Lower lobe of right lung (tissue), 2 donors: ENCODE data around the gene MAP10. TPM values are rescaled to one million over a fixed set of nuclear protein-coding genes. Genes with fewer than 3 reads are reported as not detected.
A peak's percentile ranks its signal among the peaks of the same experiment; 100 is the strongest.

Experiments
- ATAC-seq, 2 donors: fragments of 200-7000 bp; cut with Tn5 transposase; one replicate each; pipeline ENCODE4 v1.9.1; 2020 to 2022; ENCODE audit warnings: mild to moderate bottlenecking in 2 of 2, moderate library complexity in 2 of 2
- DNase-seq: peaks from one replicate; pipeline ENCODE4 v3.0.0-alpha.2; 2020
- H3K27ac ChIP-seq: fragments of 200-600 bp; one replicate; pipeline ENCODE4 v1.8.0; 2022
- H3K27me3 ChIP-seq: fragments of 200-600 bp; one replicate; pipeline ENCODE4 v1.8.0; 2022; ENCODE audit warnings: low read depth
- H3K36me3 ChIP-seq: fragments of 200-600 bp; one replicate; pipeline ENCODE4 v1.8.0; 2022; ENCODE audit warnings: mild to moderate bottlenecking
- H3K4me1 ChIP-seq: fragments of 200-600 bp; one replicate; pipeline ENCODE4 v1.8.0; 2022
- H3K4me3 ChIP-seq: fragments of 200-600 bp; one replicate; pipeline ENCODE4 v1.8.0; 2022; ENCODE audit warnings: mild to moderate bottlenecking
- H3K9me3 ChIP-seq: fragments of 200-600 bp; one replicate; pipeline ENCODE4 v1.8.0; 2022
- intact Hi-C: fragments of 100-400 bp; cut with DNase I; formaldehyde crosslinking; loops from one replicate; pipeline ENCODE4 v1.11.0; 2022
- total RNA-seq: library from RNA; stranded (reverse); fragmentation: NEBNext Ultra II Directional; extraction: Animal tissue kit (Norgen Biotek cat#: 25700); gene quantifications from one replicate; pipeline ENCODE4 v1.2.1, GENCODE V29; 2021
- TF ChIP-seq, protein P1 (sequence below): fragments of 200-600 bp; IDR thresholded peaks from one replicate; pipeline ENCODE4 v1.8.0; 2022; ENCODE audit warnings: antibody characterized with exemption, mild to moderate bottlenecking
- donor health status: DM: no; HTN: yes; CAD: no; lungs with severe emphysema.

Gene MAP10
- total RNA-seq, 1 donor from 2014 or later = 2.6 TPM

DNA sequence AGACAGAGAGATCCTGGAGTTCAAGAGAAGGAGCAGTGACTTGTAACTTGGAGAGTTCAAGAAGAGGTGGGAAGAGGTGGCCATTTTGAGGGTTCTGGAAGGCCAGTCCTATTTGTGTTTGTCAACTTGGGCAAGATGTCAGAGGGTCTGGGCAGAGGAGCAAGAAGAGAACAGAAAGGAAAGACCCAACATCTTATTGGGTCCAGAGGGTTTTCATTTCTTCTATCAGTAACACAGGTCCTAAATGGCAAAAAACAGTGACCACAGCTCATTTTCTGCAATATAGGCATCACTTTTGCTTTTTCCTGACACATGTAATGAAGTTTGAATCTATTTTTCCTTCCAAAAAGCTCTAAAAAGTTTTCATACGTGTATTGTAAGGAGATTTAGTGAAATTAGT lies 38.3 kb upstream of the MAP10 start:
- H3K4me1 ChIP-seq = peaks cover 10% of the 10 kb centered on the region
- TF ChIP-seq, protein P1, sequence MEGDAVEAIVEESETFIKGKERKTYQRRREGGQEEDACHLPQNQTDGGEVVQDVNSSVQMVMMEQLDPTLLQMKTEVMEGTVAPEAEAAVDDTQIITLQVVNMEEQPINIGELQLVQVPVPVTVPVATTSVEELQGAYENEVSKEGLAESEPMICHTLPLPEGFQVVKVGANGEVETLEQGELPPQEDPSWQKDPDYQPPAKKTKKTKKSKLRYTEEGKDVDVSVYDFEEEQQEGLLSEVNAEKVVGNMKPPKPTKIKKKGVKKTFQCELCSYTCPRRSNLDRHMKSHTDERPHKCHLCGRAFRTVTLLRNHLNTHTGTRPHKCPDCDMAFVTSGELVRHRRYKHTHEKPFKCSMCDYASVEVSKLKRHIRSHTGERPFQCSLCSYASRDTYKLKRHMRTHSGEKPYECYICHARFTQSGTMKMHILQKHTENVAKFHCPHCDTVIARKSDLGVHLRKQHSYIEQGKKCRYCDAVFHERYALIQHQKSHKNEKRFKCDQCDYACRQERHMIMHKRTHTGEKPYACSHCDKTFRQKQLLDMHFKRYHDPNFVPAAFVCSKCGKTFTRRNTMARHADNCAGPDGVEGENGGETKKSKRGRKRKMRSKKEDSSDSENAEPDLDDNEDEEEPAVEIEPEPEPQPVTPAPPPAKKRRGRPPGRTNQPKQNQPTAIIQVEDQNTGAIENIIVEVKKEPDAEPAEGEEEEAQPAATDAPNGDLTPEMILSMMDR = no peak
- ATAC-seq (no peak), DNase-seq (no peak)
- intact Hi-C loops = no loop called here
- no peaks in the 10 kb centered on the region for H3K36me3 ChIP-seq
- H3K27ac ChIP-seq = peak overlapping the region; percentile 57
- H3K4me3 ChIP-seq = no peak overlapping the region
- no peaks in the 10 kb centered on the region for H3K27me3 ChIP-seq
- no peaks in the 10 kb centered on the region for H3K9me3 ChIP-seq

DNA sequence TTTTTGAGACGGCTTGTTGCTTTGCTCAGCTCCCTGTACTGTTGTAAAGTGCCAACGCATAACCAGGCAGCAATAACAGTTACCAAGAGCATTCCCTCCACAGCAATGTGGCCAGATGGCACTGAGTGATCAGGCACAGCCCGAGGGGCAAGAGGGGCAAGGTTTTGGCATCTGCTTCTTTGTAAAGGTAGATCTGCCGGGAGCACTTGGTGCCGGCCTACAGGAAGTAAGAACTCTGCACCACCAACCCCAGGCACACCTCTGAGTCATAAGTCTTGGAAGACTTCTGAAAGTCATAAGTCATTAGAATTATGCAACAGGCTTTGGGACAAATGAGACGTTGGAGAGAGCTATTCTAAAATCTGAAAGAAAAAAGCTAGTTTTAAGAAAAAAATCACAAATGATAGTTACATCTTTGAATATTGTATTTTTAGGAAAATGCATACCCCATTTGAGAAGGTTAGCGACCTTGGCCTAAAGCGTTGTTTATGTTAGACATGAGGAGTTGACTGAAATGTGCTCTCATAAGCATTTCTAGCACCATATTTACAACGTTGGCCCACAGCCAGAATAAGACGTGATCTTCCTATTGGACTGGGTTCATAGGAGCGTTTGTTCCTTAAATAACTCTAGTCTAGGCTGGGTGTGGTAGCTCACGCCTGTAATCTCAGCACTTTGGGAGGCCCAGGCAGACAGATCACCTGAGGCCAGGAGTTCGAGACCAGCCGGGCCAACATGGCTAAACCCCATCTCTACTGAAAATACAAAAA lies 37.7 kb upstream of the MAP10 start:
- ATAC-seq (peak; percentile 73), DNase-seq (peak; percentile 49)
- Histone ChIP-seq H3K9me3 (no peaks in the 10 kb centered on the region), H3K27me3 (no peaks in the 10 kb centered on the region), H3K27ac (peak overlapping the region; percentile 57), H3K36me3 (no peaks in the 10 kb centered on the region), H3K4me3 (no peak overlapping the region), H3K4me1 (peaks cover 10% of the 10 kb centered on the region)
- TF ChIP-seq, protein P1 = no peak
- intact Hi-C loops = no loop called here

DNA sequence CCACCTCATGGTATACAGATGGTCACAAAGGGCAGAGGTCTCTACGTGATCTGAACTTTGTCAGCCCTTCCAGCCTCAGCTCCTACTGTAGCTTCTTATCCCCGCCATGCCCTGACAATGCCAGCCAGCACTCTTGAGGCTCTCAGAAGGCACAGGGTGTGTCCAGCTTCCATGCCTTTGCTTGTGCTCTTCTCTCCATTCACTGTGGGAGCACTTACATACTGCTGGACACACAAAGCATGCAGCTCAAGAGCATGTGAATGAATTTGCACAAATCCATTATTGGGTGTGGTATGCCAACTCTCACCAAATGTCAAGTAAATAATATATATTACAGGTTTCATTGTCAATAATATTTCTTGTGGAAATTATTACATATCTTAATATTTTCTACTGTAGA lies 36.4 kb upstream of the MAP10 start:
- intact Hi-C loops = no loop called here
- Histone ChIP-seq H3K36me3 (no peaks in the 10 kb centered on the region), H3K27me3 (no peaks in the 10 kb centered on the region), H3K27ac (no peak overlapping the region), H3K4me3 (no peak overlapping the region), H3K9me3 (no peaks in the 10 kb centered on the region), H3K4me1 (peaks cover 10% of the 10 kb centered on the region)
- TF ChIP-seq, protein P1 = no peak
- DNase-seq = no peak
- no peak for ATAC-seq

DNA sequence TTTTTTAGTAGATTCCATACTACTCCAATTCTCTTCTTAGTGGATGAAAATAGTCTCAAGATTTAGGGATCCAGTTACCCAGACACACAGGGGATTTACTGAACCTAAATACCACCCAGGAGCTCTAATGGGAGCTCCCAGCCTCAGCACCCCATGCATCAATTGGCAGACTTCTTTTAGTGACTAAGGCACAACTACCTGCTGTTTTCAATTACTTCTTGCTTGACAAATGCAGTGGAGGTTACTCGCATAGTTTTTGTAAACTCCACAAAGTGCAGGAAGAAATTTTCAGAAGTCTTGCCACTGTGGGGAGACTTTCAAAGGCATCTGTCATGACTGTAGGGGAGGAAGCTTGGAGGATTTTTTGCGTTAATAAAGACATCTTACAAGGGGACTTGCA lies 35.5 kb upstream of the MAP10 start:
- TF ChIP-seq, protein P1 = no peak
- no peak overlapping the region for H3K4me3 ChIP-seq
- H3K4me1 ChIP-seq = peaks cover 10% of the 10 kb centered on the region
- H3K27ac ChIP-seq = no peak overlapping the region
- intact Hi-C loops = no loop called here
- no peaks in the 10 kb centered on the region for H3K27me3 ChIP-seq
- ATAC-seq (no peak), DNase-seq (no peak)
- H3K9me3 ChIP-seq = no peaks in the 10 kb centered on the region
- H3K36me3 ChIP-seq = no peaks in the 10 kb centered on the region

DNA sequence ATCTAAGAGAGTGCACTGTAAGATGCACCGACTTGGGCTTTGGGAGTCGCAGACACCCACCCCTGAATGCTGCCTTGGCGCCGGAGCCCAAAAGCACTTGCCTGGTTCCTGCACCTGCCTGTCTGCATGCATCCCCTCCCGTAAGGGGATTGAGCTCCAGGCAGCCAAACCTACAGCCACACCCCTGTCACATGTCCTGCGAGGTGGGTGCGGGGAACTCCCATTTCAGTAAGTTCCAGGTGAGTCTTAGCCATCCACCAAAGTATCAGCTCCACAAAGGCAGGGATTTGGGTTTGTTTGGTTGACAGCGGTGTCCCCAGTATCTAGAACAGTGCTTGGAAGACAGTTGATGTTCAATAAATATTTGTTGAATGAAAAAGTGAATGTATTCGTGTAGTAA lies 31.5 kb upstream of the MAP10 start:
- H3K4me1 ChIP-seq = no peaks in the 10 kb centered on the region
- DNase-seq (no peak), ATAC-seq (no peak)
- no peaks in the 10 kb centered on the region for H3K9me3 ChIP-seq
- H3K27me3 ChIP-seq = no peaks in the 10 kb centered on the region
- no peak overlapping the region for H3K27ac ChIP-seq
- intact Hi-C loops = no loop called here
- no peaks in the 10 kb centered on the region for H3K36me3 ChIP-seq
- no peak overlapping the region for H3K4me3 ChIP-seq
- TF ChIP-seq, protein P1 = no peak
